Chondrocyte (in vitro differentiated cells): ENCODE results near the gene PPP2R2C. TPM values are rescaled to one million over a fixed set of nuclear protein-coding genes. Genes with fewer than 3 reads are reported as not detected.

Source experiments
- DNase-seq: peaks from one replicate; pipeline ENCODE4 v3.0.0; 2021; ENCODE audit warnings: mixed read lengths, low spot score
- H3K27ac Mint-ChIP-seq: one replicate; pipeline ENCODE4 v1.8.0; 2021; ENCODE audit warnings: mild to moderate bottlenecking, moderate library complexity, mixed read lengths; ENCODE audit not compliant: unreplicated experiment
- H3K27me3 Mint-ChIP-seq: 2 replicates; pipeline ENCODE4 v1.8.0; 2021; ENCODE audit warnings: low read depth, mixed read lengths
- H3K36me3 Mint-ChIP-seq: 2 replicates; pipeline ENCODE4 v1.8.0; 2021; ENCODE audit warnings: low read depth, mixed read lengths
- H3K4me1 Mint-ChIP-seq: 2 replicates; pipeline ENCODE4 v1.8.0; 2021; ENCODE audit warnings: low read depth, mild to moderate bottlenecking, mixed read lengths
- H3K4me3 Mint-ChIP-seq: one replicate; pipeline ENCODE4 v1.8.0; 2021; ENCODE audit warnings: mild to moderate bottlenecking, moderate library complexity, mixed read lengths; ENCODE audit not compliant: unreplicated experiment
- H3K9me3 Mint-ChIP-seq: 2 replicates; pipeline ENCODE4 v1.8.0; 2021; ENCODE audit warnings: low read depth, mixed read lengths
- total RNA-seq: library from RNA; stranded (reverse); gene quantifications from 3 replicates; pipeline ENCODE4 v1.2.1, GENCODE V29; 2021
- TF ChIP-seq, protein P1 (sequence below): fragments of 200-600 bp; sonication (generic); IDR thresholded peaks from 2 replicates; pipeline ENCODE4 v1.5.0; 2021; ENCODE audit warnings: antibody characterized with exemption, mild to moderate bottlenecking, moderate library complexity

PPP2R2C gene
- total RNA-seq, 1 donor from 2014 or later, result 0.10 TPM

- no peak for DNase-seq
- no peak overlapping the region for H3K27ac Mint-ChIP-seq
- TF ChIP-seq, protein P1, sequence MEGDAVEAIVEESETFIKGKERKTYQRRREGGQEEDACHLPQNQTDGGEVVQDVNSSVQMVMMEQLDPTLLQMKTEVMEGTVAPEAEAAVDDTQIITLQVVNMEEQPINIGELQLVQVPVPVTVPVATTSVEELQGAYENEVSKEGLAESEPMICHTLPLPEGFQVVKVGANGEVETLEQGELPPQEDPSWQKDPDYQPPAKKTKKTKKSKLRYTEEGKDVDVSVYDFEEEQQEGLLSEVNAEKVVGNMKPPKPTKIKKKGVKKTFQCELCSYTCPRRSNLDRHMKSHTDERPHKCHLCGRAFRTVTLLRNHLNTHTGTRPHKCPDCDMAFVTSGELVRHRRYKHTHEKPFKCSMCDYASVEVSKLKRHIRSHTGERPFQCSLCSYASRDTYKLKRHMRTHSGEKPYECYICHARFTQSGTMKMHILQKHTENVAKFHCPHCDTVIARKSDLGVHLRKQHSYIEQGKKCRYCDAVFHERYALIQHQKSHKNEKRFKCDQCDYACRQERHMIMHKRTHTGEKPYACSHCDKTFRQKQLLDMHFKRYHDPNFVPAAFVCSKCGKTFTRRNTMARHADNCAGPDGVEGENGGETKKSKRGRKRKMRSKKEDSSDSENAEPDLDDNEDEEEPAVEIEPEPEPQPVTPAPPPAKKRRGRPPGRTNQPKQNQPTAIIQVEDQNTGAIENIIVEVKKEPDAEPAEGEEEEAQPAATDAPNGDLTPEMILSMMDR, result no peak
- peaks cover 36% of the 10 kb centered on the region for H3K27me3 Mint-ChIP-seq
- no peaks in the 10 kb centered on the region for H3K4me1 Mint-ChIP-seq
- no peak overlapping the region for H3K4me3 Mint-ChIP-seq
- H3K36me3 Mint-ChIP-seq, result no peaks in the 10 kb centered on the region
- H3K9me3 Mint-ChIP-seq, result peaks cover 9% of the 10 kb centered on the region
Observed at GRCh38 chr4:6499238-6499600, 26.8 kb upstream of the PPP2R2C start.

- TF ChIP-seq, protein P1, result no peak
- Mint-ChIP-seq H3K9me3 (peaks cover 4% of the 10 kb centered on the region), H3K4me1 (peaks cover under 1% of the 10 kb centered on the region), H3K27ac (no peak overlapping the region), H3K4me3 (no peak overlapping the region), H3K27me3 (peaks cover 37% of the 10 kb centered on the region), H3K36me3 (no peaks in the 10 kb centered on the region)
- DNase-seq, result no peak
Observed at GRCh38 chr4:6498511-6499237, 26.3 kb upstream of the PPP2R2C start.

DNA sequence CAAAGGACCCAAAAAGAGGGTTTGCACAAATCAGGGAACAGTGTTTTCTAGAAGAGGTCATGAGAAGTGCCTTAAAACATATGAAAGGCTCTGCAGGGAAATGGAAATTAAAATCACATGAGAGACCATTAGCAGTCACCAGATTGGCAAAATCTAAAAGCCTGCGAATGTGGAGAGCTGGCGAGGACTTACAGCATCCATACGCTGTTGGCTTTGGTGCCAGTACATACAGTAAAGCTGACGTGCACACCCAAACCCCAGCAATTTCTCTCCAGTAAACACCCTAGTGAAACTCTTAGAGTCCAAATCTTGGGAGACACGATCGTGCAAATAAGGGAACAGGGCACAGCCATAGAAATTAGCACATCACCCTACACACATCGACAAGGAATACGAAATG, 25.4 kb upstream of the PPP2R2C start:
- no peak for DNase-seq
- no peaks in the 10 kb centered on the region for H3K36me3 Mint-ChIP-seq
- H3K9me3 Mint-ChIP-seq, result no peaks in the 10 kb centered on the region
- H3K4me1 Mint-ChIP-seq, result peaks cover 3% of the 10 kb centered on the region
- H3K4me3 Mint-ChIP-seq, result no peak overlapping the region
- H3K27me3 Mint-ChIP-seq, result peaks cover 45% of the 10 kb centered on the region
- H3K27ac Mint-ChIP-seq, result no peak overlapping the region
- TF ChIP-seq, protein P1, result no peak

DNA sequence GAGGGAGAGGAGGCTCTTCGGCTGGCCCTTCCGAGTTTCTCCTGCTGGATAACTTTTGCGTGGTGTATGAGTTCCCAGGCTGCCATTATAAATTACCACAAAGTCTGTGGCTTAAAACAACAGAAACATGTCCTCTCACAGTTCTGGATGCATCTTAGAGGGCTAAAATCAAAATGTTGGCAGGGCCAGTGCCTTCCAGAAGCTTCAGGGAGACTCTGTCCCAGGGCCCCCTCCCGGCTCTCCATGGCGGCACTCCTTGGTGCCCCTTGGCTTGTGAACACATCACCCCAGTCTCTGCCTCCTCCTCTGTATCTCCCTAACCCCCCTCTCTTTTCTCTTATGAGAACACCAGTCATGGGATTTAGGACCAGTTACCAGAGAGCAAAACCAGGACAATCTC, 23.3 kb upstream of the PPP2R2C start:
- H3K27me3 Mint-ChIP-seq, result peaks cover 34% of the 10 kb centered on the region
- no peak overlapping the region for H3K27ac Mint-ChIP-seq
- H3K4me3 Mint-ChIP-seq, result no peak overlapping the region
- peaks cover 3% of the 10 kb centered on the region for H3K4me1 Mint-ChIP-seq
- no peaks in the 10 kb centered on the region for H3K36me3 Mint-ChIP-seq
- DNase-seq, result no peak
- TF ChIP-seq, protein P1, result no peak
- H3K9me3 Mint-ChIP-seq, result peaks cover 5% of the 10 kb centered on the region

DNA sequence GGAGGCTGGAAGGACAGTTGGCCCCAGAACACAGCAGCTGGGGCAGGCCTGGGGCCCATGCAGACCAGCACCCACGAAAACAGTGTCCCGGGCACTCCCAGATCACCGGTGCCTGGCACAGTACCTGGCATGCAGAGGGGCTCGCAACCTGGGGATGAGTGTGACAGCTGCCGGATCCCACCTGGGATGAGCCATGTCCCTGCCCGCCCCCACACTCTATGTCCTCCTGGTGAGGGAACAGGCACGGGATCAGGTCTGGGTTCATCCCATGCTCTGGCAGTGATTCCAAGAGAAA, 22.8 kb upstream of the PPP2R2C start:
- Mint-ChIP-seq H3K4me3 (no peak overlapping the region), H3K4me1 (peaks cover 3% of the 10 kb centered on the region), H3K27me3 (peaks cover 34% of the 10 kb centered on the region), H3K27ac (no peak overlapping the region), H3K36me3 (no peaks in the 10 kb centered on the region), H3K9me3 (peaks cover 5% of the 10 kb centered on the region)
- no peak for DNase-seq
- TF ChIP-seq, protein P1, result no peak
